Epithelial cell of proximal tubule (primary cell): ENCODE measurements around the gene CLPTM1L. TPM values are rescaled to one million over a fixed set of nuclear protein-coding genes. Genes with fewer than 3 reads are reported as not detected.

Experiments used
- DNase-seq: peaks from one replicate; pipeline ENCODE4 v3.0.0-alpha.2; 2011; ENCODE audit warnings: low read depth
- H3K4me3 ChIP-seq: 2 replicates; pipeline ENCODE4 v1.5.1; 2011; ENCODE audit warnings: low read depth, mild to moderate bottlenecking, low read length
- total RNA-seq: library from RNA; depleted of rRNA; stranded (reverse); fragments of >200 nt; gene quantifications from 2 replicates; pipeline ENCODE4 v1.2.3, GENCODE V29; 2015
- TF ChIP-seq, protein P1 (sequence below): conservative IDR thresholded peaks from 2 replicates; pipeline ENCODE4 v1.5.1; 2012; ENCODE audit warnings: low read depth, mild to moderate bottlenecking, low read length

Gene CLPTM1L
- total RNA-seq, 1 donor from 2014 or later: 112 TPM

- DNase-seq: no peak
Observed at GRCh38 chr5:1282131-1282992, 62.5 kb downstream of the CLPTM1L start.

GRCh38 chr5:1281038-1281882 is 63.6 kb downstream of the CLPTM1L start:
- TF ChIP-seq, protein P1, sequence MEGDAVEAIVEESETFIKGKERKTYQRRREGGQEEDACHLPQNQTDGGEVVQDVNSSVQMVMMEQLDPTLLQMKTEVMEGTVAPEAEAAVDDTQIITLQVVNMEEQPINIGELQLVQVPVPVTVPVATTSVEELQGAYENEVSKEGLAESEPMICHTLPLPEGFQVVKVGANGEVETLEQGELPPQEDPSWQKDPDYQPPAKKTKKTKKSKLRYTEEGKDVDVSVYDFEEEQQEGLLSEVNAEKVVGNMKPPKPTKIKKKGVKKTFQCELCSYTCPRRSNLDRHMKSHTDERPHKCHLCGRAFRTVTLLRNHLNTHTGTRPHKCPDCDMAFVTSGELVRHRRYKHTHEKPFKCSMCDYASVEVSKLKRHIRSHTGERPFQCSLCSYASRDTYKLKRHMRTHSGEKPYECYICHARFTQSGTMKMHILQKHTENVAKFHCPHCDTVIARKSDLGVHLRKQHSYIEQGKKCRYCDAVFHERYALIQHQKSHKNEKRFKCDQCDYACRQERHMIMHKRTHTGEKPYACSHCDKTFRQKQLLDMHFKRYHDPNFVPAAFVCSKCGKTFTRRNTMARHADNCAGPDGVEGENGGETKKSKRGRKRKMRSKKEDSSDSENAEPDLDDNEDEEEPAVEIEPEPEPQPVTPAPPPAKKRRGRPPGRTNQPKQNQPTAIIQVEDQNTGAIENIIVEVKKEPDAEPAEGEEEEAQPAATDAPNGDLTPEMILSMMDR: no peak
- DNase-seq: no peak
- H3K4me3 ChIP-seq: no peak overlapping the region

More at GRCh38 chr5:1282131-1282992, 62.5 kb downstream of the CLPTM1L start:
- H3K4me3 ChIP-seq: no peak overlapping the region
- TF ChIP-seq, protein P1: no peak

- no peak for DNase-seq
- H3K4me3 ChIP-seq: no peak overlapping the region
- TF ChIP-seq, protein P1: no peak
Observed at GRCh38 chr5:1280177-1281037, 64.5 kb downstream of the CLPTM1L start.

DNA sequence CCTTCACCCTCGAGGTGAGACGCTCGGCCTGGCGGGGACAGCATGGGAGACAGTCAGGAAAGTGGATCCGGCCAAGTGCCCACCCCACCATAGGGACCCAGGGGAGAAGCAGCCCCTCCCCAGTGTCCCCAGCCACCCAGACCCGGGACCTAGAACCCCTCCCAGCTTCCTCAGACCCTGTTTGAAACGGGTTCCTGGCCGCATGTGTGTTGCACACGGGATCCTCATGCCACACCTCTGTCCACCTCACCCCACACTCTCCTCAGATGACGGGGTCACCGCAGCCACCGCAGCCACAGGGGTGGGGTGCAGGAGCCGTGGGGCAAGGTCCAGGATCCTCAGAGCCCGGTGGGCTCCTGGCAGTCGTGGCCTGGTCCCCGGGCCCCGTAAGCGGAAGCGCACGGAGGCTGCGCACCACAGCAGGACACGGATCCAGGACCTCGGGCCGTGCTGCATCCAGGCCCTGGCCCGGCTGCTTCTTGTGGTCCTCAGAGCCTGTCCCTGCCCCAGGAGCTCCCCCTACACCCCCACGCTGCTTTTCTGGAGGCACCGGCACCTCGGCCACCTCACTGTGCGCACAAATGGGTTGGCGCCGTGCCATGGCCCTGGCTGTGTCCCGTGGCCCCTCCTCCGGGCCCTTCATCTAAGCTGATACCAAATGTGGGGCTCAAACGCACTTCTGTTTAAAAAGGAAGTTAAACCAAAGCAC is 65.3 kb downstream of the CLPTM1L start:
- DNase-seq: no peak
- TF ChIP-seq, protein P1: no peak

DNA sequence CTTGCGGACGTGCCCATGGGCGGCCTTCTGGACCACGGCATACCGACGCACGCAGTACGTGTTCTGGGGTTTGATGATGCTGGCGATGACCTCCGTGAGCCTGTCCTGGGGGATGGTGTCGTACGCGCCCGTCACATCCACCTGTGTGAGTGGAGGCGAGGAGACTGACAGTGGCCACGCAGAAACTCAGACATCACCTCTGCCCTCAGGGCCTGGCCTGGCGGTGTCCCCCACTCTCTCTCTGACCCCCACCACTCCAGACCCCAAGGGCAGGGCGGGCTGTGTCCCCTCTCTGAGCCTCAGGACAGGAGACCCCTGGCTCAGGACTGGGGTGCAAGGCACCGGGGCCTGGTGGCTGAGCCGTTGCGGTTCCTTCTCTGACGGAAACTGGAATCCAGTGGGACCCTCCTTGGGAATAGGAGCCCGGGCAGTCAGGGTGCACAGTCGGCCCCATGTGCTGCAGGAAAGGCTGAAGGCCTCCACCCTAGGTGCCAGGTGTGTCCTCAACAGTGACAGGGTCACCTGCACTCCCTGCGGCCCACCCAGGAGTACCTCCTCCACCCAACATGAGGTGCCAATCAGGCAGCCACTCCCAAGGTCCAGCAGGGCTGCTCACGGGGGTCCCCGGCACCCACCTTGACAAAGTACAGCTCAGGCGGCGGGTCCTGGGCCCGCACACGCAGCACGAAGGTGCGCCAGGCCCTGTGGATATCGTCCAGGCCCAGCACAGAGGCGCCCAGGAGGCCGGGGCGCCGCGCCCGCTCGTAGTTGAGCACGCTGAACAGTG is 66.0 kb downstream of the CLPTM1L start:
- TF ChIP-seq, protein P1: no peak
- no peak for DNase-seq
- no peak overlapping the region for H3K4me3 ChIP-seq

More for the DNA sequence above, 65.3 kb downstream of the CLPTM1L start:
- H3K4me3 ChIP-seq: no peak overlapping the region
